ENCODE data around the gene RPL39.
"Not testable (repeated sequence)": the region's sequence is repeated elsewhere in the genome, so short reads cannot be mapped to it uniquely, and the experiment has no call there.

Gene RPL39

DNA sequence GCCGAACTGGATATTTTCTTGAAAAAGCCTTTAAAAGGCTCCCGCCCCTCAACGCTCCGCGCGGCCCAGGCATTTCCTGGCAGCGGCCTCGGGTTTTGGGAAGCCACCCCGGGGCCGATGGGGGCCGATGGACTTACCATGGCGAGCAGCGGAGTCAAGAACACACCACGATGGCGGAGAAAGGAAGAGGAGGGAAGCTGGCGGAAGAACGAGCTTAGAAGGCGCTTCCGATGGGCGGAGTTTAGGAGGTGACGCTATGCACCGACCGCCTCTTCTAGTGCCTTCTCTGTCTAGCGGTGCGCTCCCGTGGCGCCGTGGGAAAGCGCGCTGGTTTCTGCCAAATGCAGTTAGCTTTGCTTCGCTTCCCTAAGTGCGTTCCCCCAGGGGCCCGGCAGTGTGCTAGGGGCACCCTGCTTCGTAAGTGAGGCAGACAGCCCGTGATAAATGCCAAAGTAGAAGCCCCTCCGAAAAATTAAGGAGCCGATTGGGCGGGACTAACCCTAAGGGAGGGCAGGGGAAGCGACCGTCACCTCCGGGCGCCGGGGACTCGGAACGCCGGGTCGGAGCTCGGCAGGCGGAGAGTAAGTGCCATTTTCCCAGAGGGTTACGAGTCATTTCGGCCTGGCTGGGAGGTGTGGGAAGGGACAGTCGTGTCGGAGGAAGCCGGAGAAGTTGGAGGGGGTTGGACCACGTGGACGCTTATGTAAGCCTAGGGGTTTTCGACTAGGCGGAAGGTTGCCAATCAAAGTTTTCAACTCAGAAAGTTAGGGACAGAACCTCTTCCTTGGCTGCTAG is at the start of gene RPL39:
Gene RPL39 (minus strand): TSS at position 194 of the 795 bp plus-strand sequence. CDS start 54 bp downstream, at position 140.
- DNase-seq: peak; percentile 92

DNA sequence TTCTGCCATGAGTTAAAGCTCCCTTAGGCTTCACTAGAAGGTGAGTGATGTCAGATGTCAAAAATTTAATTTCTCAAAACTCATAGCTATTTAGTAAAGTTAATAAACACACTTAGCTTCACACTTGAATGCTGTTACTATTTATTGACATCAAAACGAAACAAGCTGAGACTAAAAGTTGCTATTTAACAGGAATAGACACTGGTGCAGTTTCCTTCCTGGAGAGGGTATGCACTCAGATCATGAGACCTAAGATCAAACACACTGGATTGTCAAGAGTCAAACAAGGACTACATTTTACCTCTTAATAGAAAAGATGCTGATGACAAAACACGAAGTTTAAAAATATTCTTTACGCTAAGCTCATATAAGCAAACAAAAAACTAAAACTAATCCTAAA is 42.5 kb upstream of the RPL39 start:
- no peak for DNase-seq

DNA sequence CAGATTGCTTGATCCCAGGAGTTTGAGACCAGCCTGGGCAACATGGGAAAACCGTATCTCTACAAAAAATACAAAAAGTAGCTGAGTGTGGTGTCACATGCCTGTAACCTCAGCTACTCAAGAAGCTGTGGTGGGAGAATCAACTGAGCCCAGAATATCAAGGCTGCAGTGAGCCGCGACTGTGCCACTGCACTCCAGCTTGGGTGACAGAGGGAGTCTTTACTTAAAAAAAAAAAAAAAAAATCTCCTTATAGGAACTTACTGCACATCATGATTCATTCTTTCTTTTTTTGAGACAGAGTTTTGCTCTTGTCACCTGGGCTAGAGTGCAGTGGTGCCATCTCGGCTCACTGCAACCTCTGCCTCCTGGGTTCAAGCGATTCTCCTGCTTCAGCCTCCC is 37.0 kb upstream of the RPL39 start:
- DNase-seq: no peak

DNA sequence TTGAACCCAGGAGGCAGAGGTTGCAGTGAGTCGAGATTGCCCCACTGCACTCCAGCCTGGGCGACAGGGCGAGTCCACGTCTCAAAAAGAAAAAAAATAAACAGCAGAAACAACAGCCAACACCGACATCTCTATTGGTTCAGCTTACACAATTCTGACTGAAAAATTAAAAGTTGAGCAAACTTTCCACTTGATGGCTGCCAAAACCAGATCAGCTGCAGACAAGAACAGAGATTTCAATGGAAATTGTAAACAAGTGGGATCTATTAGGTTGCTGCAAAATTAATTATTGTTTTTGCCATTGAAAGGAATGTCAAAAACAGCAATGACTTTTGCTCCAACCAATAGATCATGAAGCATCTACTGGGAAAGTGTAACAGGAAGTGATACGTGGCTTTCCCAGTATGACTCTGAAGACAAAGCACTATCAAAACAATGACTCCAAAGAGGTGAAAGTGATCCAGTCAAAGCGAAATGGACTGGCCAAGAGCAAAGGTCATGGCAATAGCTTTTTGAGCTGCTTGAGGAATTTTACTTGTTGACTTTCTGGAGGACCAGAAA is 35.0 kb upstream of the RPL39 start:
- no peak for DNase-seq

DNA sequence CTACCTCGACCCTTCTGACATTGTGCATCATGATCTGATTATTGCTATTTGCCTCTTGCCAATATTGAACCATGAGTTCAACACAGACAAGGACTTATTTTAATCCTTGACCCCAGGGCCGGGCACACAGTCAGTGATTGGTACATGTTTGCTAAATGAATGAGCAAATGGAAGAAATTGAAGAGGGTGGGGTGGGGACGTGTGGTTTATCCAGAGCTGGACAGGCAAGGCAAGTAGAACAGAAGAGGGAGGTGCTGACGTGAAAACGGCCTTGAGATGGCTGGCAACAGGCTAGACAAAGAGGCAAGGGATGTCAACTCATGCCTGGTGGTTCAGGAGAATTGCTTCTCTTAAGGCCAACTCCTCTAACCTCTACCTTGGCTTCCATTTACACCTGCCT is 32.8 kb upstream of the RPL39 start:
- DNase-seq: not testable (repeated sequence)

DNA sequence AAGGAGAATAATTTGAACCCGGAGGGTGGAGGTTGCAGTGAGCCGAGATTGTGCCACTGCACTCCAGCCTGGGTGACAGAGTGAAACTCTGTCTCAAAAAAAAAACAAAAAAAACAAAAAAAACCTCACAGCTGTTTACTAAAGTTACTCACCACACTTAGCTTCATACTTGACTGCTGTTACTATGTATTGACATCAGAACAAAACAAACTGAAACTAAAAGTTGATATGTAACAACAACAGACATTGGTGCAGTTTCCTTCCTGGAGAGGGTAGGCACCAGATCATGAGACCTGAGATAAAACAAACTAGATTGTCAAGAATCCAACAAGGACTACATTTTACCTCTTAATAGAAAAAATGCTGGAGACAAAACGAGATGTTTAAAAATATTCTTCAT is 30.3 kb upstream of the RPL39 start:
- not testable (repeated sequence) for DNase-seq

GRCh38 chrX:119817130-119817690 is 25.8 kb upstream of the RPL39 start:
- no peak for DNase-seq

DNA sequence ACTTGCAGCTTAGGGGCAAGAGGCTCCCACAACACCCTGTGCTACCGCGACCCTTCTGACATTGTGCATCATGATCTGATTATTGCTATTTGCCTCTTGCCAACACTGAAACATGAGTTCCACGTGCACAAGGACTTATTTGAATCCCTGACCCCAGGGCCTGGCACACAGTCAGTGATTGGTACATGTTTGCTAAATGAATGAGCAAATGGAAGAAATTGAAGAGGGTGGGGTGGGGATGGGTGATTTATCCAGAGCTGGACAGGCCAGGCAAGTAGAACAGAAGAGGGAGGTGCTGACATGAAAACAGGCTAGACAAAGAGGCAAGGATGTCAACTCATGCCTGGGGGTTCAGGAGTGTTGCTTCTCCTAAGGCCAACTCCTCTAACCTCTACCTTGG is 24.9 kb upstream of the RPL39 start:
- DNase-seq: no peak

DNA sequence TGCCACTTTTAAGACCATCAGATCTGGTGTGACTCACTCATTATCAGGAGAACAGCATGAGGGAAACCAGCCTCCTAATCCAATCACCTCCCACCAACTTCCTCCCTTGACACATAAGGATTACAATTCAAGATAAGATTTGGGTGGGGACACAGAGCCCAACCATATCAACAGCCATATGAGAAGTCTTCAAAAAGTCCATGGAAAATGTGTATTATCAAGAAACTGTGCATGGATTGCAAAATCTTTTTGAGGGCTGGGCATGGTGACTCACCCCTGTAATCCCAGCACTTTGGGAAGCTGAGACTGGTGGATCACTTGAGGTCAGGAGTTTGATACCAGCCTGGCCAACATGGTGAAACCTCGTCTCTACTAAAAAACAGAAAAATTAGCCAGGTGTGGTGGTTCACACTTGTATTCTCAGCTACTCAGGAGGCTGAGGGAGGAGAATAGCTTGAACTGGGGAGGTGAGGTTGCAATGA is 17.8 kb upstream of the RPL39 start:
- DNase-seq: no peak

GRCh38 chrX:119808461-119808860 is 17.0 kb upstream of the RPL39 start:
- DNase-seq: not testable (repeated sequence)

DNA sequence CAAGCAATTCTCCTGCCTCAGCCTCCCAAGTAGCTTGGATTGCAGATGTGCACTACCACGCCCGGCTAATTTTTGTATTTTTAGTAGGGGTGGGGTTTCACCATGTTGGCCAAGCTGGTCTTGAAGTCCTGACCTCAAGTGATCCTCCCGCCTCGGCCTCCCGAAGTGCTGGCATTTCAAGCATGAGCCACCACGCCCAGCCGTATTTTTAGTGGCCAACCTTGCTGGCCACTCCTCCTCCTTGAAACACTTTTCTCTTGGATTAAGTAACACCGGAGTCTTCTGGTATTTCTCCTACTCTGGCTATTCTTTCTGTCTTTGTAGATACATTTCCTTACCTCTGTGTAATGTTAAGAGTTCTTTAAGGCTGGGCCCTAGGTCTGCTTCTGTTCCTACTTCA is 11.1 kb upstream of the RPL39 start:
- DNase-seq: no peak

- DNase-seq: no peak
Observed at GRCh38 chrX:119801253-119802221, 10.1 kb upstream of the RPL39 start.

DNA sequence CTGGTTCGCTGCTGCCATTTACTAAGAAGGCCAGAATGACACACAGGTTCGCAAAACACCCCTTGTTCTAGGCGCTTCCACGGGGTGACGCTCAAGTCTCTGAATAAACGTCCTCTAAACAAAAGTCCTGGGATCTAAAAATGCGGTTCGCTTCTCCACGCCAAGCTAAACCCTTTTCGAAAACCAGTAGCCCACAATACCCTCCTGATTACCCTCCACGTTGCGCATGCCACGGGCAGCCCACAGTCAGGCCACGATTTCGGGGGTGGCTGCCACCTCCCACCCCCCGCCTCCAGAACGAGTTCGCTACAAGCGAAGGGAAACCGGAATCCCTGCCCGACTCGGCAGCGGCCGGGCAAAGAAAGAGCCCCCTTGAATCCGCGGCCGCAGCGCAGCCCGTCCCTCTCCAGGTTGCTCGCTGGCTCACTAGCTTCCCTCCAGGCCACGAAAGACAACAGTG is 423 bp downstream of the RPL39 start:
- no peak for DNase-seq

DNA sequence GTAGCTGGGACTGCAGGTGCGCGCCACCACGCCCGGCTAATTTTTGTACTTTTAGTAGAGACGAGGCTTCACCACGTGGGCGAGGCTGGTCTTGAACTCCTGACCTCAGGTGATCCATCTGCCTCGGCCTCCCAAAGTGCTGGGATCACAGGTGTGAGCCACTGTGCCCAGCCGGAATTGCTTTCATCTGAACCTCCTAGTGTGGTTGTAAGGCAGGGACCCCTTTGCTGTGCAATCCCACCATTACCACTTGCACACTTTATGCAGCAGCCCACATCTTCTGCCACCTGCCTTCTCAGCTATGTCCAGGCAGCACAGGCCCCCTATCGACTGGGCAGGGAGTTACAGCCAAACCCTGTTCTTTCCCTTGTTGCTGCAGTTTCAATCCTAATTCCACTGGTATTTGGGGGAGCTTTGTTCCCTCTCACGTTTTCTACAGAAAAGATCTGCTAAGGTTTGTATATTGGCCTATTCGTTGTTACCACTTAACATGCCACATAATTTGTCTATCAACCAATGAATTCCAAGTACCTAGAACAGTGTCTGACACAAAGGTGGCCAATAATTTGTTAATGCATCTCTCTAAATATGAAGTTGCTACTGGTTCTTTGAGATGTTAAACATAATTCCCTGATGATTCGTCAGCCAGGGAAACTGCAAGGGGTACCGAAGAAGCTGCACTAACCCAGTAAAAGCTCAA is 6.5 kb downstream of the RPL39 start:
- DNase-seq: peak; percentile 67

- no peak for DNase-seq
Observed at GRCh38 chrX:119783026-119783425, 8.4 kb downstream of the RPL39 start.

GRCh38 chrX:119778829-119779228 is 12.6 kb downstream of the RPL39 start:
- DNase-seq: no peak

DNA sequence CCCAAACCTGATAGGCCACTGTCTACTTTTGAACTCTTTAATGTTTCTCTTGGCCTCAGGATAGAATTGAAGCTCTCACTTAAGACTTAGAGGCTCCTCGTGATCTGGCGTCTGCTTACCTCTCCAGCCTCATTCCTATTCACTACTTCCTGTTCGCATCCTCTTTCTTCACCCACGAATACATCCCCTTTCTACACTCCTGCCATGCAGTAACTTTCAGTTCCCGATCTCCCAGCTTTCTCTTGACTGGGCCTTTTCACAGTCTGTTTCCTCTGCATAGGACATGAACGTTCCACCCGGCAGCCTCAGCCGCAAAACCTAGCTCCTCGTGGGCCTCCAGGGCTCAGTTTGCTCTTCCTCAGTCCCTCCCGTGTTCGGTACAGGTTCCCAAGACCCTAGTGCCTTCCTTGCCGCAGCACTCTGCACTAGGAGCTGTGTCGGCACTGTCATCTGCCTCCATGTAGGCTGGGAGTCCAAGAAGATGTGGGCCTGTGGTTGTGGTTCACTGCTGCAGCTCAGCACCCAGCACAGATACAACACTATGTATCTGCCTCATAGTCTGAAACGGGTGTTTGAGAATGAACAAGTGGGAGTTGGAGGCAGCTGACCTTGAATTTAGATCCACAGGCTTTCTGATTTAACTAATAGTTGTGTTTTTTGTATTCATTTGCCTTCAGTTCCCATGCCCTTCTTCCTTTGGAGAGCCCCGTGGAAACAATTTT is 15.8 kb downstream of the RPL39 start:
- DNase-seq: no peak

GRCh38 chrX:119769388-119769787 is 22.0 kb downstream of the RPL39 start:
- not testable (repeated sequence) for DNase-seq

GRCh38 chrX:119768436-119768835 is 23.0 kb downstream of the RPL39 start:
- DNase-seq: not testable (repeated sequence)

DNA sequence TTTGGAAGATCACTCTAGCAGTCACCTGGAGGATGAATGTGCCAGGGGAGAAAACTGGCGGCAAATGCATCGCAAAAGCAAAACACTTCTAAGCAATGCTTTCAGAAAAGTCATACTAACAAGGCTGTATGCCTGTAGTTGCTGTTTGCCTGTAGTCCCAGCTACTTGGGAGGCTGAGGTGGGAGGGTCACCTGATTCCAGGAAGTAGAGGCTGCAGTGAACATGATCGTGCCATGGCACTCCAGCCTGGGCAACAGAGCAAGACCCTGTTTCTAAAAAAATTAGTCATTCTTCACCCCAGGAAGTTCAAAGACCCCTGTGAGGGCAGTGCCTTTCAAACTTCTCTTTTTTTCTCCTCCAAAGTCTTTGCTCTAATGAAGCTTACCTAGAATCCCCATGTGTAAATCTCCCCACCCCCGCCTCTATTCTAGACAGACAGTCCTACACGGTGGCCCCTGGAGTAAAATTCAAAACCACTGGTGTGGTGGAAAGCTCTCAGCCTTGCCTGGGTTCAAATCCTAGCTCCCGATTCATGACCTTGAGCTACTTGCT is 27.5 kb downstream of the RPL39 start:
- no peak for DNase-seq

GRCh38 chrX:119763181-119763580 is 28.2 kb downstream of the RPL39 start:
- peak; percentile 68 for DNase-seq
